Measurements from ENCODE around the gene FBF1.
A peak's percentile ranks its signal among the peaks of the same experiment; 100 is the strongest.

The FBF1 gene

DNA sequence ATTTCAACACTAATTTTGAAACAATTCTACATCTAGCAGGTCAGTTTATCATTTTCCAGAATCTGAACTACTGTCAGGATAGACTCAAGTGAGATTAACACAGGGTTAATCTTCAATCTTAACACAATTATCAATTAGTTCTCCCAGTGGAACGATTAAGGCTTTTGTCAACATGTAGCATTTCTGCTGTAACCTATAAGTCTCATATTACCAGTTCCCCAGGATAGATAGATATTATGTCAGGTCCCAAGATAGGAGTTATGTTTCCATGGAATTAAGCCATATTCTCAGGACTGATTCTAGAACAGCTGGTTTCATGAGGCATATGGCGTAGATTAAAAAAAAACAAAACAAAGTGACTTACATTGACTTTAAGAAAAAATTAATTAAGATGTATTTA is 4.4 kb upstream of the FBF1 start:
- DNase-seq = no peak

DNA sequence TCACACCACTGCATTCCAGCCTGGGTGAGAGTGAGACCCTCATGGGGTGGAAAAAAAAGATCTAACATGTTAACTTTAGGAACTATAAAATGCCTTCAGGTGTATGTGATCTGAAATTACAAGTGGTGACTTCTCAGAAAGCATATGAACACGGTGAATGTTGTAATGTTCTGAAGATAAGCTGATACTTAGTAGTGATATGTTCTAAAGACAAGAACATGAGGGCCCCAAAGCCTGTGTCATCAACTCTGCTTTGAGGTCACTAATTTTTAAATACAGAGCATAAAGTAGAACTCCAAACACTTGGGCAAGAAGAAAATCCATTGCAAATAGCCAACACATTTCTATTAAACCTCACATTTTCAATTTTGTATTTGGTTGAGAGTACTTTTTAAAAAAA is 2.6 kb upstream of the FBF1 start:
- no peak for DNase-seq

DNA sequence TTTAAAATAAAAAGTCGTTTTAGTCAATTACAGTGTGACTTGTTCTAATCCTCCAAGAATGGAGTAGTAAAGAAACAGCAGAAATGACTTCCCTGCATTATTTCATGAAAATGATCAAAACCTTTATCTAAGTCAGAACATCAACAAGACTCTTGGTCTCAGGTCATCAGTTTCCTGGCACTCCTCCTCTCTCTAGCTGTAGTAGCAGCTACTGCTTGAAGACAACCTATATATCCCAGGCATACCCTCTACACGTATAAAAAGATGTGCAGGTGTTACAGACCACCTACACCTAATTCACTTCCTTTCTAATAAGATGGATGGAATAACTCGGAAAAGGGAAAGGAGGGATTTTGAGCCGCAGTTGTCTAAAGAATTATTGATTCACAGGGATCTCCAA is 1.6 kb upstream of the FBF1 start:
- no peak for DNase-seq

DNA sequence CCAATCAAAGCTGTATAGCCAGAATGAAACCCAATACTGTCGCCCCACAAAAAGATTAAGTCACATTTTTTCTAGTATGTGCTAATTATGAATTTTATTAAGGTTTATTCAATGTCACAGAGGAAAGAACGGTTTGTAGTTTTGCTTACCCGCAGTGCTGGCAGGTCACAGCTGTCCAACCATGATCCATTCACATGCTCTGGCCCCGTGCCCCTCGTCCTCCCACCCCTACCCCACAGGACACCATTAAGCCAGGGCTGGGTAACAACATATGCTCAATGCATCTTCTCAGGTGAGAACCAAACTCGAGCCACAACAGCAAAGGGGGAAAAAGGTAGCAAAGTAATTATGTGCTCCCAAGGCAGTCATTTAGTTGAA is 589 bp upstream of the FBF1 start:
- DNase-seq = no peak

DNA sequence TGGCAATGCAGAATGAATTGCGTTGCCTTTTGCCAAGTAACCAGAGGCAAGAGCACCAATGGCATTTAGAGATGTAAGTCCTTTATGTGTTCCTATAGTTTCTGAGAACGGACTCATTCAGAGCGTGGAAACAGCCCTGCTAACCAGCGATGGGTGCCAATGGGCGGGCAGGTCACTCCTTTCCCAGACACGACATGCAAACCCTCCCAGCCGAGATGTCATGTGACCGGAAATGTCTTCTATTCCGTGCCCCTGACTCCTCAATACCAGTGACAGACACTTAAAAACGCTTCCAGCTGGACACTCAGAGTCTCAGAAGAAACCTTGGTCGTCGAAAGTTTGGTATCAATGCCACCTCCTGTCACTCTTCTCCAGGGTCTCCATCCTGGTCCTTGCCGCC is 3.2 kb downstream of the FBF1 start:
- DNase-seq = no peak

DNA sequence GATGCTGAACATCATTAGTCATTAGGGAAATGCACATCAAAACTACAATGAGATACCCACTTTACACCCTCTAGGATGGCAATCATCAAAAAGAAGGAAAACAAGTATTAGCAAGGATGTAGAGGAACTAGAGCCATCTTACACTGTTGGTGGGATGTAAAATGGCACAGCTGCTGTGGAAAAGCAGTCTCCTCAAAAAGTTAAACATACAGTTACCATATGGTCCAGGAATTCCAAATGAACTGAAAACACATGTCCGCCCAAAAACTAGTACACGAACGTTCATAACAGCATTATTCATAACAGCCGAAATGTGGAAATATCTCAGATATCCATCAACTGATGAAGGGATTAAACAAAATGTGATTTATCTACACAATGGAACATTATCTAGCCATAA is 7.0 kb downstream of the FBF1 start:
- DNase-seq = no peak

DNA sequence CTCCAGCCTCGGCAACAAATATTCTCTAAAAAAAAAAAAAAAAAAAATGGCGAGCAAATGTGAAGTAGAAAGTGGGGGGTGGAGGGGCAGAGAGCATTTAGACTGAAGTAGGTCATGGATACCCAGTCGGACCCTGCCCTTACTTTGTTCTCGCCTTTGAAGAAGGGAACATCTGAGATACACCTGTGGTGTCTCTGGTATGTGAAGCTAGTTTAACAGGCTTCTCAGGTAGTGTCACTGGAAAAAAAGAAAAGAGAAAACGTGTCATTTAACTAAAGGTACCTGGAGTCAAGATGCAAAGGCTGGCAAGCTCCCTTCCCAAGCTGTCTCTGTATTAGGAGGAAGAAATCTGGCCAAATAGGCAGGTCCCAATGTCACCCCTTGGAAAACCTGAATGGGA is 8.0 kb downstream of the FBF1 start:
- no peak for DNase-seq

DNA sequence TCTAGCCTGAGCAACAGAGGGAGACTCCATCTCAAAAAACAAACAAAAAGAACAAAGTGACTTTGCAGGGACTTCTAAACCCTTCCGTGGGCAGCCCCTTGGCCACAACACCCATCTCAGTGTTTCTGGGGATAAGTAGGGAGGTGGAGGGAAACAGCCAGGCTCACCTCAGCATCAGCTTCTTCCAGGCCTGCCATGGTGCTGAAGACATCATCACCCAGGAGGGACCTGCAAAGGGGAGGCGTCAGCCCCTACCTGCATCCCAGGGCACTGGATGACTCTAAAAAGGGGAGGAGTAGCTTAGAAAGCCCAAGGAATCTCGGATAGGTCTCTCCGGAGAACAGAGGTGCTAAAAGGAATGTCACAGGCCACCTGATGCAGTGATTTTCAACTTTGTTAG is 9.8 kb downstream of the FBF1 start:
- no peak for DNase-seq

DNA sequence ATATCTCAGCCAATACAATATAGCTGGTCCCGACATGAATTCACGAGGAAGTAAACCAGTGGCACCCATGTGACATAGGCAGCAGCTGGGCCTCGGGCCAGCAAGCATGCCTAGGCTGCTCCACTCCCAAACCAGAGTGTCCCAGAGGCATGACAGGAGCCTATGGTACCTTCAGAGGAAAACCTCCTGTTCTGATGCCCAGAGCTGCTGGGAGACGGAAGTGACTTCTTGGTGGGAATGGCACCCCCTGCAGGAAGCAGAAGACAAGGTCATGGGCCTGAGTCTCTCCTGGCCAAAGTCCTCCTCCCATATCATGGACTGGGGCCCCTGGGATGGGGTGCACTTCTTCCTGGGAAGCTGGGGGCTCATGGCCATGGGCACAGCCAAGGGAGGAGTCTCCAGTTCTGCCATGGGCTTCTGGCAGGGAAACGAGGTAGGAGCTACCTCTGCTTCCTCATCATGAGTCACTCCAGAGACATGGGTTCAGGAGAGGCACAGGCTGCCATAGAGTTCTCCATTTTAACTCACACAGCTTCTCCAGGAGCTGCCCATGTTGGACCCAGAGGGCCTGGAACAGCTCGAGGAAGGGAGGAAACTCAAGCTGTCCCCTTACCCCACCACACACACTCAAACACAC is 13.4 kb downstream of the FBF1 start:
- DNase-seq = peak; percentile 8

DNA sequence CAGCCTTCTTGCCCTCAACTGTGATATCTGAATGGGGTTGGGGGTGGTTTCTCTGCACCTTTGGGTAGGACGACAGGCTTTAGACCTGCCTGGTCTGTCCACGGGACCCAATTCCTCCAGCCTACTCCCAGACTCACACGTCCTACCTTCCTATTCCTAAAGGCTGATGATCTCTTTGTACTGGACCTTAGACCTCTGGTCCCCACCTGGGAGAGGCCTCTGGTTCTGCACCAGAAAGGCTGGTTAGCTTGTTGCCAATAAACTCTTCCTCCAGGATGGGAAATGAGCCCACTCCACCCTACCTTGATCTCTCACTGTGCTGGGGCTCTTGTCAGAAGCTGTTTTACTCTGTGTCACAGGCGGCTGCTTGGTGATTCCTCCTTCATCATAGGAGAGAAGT is 14.4 kb downstream of the FBF1 start:
- DNase-seq = no peak

DNA sequence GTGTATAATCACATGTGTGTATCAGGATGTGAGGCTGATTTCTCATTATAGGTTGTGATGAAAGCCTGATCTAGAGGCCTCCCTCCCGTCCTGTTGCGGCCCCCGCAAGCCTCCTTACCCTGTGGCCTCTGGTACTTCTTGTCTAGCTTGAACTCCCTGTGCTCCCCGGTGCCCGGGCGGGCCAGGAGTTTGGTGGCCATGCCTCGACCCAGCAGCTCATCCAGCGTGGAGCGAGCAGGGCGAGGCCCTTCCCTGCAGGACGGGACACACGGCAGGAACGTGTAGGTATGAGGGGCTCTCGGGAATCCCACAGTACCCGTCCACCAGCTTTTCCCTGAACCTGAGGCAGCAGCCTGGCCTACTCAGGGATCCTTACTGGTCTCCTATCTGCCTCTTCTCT is 14.9 kb downstream of the FBF1 start:
- no peak for DNase-seq

DNA sequence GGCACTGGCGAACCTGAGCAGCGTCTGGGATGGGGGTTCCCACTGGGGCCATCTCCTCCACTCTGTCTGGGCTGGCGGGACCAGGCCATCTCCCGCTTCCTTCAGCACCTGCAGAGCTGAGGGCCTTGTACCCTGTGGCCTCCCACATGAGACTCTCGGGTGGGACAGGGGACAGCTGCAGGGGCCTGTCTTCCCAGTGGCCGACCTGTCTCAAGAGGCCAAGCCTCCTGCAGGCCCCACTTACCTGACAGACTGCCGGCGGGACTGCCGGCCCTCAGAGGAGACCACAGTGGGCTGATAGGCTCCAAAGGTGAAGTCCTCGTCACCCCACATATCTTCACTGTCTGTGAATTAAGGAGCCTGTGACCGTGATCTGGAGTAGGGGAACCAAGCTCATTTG is 15.7 kb downstream of the FBF1 start:
- no peak for DNase-seq

DNA sequence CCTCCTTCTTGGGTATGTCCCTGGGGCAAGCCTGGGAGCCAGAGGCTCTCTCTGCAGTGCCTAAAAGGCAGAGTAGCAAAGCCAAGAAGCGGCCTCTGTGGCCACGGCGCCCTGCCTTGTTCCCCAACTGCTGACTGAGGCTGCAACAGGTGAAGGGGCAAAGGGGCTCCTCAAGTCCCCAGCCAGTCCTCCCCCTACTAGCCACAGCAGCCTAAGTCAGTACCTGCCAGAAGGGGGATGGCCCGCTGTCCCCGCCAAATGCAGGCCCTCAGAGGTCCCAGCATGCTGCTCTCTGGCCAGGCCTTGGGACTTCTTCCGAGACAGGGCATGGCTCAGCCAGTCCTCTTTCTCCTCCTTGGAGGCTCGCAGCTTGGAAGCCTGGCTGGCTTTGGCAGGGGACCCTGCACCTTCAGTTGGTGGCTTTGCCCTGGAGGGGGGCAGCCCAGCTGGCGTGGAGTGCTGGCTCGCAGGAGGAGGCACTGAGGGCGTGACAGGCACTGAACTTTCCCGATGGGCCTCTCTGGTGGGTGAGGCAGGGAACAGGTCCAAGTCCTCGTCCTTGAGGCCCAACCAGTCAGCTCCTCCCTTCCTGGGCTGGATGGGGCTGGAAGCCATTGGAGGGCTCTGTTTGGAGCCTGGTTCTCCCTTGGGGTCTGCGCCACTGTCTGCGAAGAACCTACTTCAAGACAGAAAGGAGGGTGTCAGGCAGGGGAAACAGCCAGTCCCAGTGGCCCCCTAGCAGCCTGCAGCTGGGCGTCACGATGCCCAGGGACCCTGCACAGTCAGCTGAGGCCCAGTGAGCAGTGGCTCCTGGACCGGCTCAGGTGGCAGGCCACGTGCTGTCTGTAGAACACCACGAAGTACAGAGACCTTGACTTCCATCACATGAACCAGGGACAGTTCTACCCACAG is 17.6 kb downstream of the FBF1 start:
- no peak for DNase-seq

DNA sequence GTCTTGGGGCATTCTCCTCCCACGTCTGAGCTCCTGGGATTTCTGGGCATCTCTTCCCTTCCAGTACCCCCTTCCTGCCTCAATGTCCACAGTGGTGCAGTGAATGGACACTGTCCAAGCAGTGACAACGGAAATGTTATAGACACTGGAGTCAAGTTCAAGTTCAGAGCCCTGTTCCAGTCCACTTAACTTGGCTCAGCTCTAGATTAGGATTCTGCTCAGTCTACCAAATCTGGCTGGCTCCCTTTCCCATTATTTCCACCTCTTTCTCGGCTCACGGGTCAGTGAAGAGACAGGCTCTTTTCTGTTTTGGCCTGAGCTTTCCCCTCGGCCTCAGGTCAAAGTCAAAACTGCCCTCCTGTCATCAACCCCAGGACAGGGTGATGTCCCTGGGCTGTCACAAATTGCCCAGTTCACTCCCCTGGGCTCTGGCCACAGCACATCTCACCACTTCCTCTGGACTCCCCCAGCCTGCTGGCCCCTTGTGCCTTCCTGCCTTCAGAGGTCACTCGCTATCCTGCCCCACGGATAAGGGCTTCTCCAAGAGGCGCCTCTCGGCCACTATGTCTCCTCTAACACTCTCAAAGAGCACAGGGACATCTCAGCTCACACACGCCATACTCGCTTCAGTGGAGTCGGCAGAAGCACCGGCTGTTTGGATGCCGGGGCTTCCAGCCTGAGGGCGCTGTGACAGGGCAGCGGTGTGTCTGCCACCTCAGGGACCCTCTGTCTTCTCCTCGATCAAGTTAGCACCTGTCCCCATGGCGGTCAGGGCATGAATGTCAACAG is 18.5 kb downstream of the FBF1 start:
- DNase-seq = no peak

DNA sequence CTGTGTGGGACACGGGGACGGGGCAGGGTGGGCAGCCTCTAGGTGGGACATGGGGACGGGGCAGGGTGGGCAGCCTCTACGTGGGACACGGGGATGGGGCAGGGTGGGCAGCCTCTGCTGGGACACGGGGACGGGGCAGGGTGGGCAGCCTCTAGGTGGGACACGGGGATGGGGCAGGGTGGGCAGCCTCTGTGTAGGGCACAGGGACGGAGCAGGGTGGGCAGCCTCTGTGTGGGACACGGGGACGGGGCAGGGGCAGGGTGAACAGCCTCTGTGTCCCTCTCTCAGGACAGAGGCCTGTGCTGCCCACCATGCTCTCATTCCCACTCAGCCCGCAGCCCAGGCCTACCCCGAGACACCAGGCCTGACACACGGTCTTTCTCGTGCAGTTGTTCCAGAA is 19.2 kb downstream of the FBF1 start:
- DNase-seq = no peak

DNA sequence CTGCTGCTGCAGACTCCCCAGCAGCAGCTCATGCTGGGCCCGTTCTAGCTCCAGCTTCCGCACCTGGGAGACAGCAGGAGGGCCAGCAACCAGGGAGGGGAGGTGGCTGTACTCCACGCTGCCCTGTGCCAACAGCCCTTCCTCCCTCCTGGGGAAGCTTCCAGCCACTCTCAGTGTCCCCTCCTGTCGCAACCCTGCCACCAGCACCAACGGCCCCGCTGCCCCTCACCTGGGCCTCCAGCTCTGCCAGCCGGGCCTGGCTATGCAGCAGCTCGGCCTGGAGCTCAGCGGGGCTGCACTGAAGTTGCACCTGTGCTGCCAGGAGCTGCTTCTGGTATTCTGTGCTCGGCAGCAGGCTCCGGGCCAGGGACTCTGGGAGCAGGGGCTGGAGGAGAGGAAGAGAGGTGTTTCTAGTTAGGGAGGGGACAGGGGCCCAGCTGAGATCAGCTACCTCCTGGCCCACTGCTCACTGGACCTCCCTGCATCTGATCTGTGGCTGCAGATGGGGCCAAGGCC is 20.7 kb downstream of the FBF1 start:
- no peak for DNase-seq

DNA sequence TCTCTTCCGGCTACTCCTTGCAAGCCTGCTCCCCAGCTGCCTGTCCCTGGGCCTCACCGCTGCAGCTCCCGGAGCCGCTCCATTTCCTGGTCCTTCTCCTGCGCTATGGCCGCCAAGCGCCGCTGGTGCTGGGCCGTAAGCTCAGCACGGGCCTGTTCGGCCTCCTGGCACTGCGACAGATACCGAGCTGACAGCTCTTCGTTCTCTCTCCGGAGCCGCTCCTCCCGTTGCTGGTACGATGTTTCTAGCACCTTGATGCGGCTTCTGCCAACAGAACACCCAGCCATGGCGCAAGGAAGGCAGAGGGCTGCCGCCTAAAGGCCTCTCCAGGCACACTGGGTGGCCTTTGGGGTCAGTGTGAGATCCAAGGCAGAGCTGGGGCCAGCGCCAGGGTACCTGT is 21.2 kb downstream of the FBF1 start:
- DNase-seq = no peak

DNA sequence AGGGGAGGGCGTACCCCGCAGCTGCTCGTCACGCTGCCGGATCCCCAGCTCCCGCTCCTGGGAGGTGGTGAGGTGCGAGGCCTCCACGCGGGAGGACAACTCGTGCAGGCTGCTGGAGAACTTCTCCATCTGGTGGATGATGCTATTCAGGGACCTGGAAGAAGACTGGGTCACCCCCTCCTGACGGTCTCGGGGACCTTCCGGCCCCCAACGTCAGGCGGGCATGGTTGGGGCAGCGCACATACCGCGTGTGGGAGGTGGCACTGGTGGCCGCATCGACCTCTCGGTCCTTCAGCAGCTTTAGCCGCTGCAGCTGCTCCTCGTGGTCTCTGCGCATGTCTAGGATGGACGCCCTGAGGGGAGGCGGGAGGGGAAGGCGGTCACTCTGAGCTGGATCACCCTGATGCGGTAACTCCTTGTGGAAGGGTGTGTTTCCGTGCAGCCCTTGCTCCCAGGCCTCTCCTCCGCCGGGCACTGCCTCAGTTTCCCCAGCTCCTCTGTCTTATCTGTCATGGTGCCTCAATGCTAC is 22.9 kb downstream of the FBF1 start:
- no peak for DNase-seq

DNA sequence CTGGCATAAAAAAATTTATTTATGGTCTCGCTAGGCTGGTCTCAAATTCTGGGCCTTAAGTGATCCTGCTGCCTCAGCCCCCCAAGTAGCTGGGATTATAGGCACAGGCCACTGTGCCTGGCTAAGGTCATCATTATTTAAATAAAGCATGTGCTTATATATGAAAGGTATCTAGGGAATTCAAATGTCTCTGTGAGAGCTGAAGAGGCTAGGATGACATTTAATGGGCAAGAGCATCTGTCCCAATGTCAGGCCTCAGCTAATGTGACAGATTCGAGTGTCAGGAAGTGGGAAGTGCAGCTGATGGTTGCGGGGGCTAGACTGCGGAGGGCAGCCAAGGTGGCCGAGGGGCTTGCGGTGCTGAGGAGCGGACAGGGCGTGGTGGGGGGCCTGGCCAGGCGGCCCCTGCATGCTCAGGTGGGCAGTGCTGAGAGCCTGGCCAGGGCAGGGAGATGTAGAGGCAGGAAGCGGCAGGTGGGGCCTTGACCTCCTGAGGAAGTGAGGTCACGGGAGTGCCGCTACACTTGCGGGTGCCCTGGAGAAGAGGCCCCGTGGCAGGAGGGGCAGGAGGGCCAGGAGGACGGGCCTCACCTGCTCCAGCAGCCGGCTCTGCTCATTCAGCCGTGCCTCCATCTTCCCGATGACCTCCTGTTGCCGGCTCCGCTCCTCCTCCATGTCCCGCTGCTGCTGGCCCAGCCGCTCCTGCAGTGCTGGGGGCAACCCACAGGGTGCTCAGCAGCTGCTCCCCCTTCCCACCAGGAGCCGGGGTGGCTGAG is 23.5 kb downstream of the FBF1 start:
- no peak for DNase-seq

DNA sequence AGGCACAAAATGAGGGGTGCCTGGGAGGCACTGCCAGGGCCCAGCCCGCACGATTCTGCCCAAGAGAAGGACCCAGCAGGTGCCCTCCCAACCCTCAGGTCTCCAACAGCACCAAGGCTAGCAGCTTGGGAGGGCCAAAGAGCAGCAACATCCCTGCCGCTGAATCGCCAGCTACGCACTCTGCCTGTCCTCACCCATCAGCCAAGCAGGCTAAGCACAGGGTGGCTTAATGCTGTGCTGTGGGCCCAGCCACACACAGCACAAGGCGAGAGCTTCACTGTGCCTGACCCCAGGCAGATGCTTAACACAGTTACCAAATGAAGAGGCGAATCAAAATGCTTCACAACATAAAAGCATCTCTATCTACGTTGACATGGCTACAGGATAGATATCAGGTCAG is 25.6 kb downstream of the FBF1 start:
- no peak for DNase-seq

DNA sequence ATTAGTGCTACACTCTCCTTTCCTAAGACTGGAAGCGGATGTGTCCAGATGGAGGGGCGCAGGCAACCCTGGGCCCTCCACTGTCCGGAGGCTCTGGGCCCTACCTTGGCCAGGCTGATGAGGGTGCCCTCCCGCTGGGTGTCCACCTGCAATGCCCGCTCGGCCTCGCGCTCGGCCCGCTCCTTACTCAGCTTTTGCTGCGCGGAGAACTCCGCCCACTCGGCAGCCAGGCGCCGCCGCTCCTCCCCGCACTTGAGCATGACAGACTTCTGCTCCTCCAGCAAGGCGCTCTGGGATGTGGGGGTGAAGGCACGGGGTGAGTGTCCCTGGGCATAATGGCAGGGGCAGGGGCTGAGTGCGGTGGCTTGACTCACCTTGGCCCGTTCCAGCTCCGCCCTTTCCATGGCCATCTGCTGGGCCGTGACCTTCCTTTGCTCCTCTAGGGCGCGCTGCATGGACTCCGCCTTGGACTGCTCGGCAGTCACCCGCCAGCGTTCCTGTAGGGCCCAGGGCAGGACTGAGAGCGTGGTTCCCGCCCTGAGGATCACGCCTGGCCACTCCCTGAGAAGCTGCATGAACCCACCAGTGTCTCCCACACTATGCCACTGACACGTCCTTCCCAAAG is 26.1 kb downstream of the FBF1 start:
- no peak for DNase-seq

DNA sequence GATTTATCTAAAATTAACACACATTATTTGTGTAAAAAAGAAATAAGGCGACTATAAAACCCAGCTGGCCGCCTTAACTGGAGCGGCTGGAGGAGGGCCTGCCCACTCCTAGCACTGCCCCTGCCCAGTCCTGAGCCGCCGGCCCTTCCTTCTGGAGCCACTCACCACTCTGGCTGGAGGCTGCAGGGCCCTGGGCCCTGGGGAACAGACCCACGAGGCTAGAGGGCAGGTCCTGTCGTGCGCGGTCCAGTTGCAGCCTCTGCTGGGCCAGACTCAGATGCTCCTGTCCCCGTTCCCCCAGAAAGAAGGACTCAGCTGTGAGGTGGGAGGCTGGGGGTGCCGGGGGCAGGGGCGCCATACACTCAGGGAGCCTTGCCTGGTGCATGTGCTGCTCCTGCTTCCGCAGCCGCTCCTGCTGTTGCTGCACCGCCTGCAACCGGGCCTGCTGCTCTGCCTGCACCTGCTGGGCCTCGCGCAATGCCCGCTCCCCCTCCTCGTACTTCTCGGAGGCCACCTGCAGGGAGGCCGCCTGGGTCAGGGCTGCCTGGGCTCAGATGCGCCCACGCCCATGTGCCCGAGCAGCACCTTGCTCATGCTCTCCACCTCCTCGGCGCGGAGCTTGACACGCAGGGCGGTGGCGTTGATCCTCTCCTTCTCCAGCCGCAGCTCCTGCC is 27.2 kb downstream of the FBF1 start:
- no peak for DNase-seq
